RWPE1 (cell line): ENCODE data around the gene PRKCSH.
A peak's percentile ranks its signal among the peaks of the same experiment; 100 is the strongest.

Experiments
- CTCF ChIA-PET: fragments of 350-600 bp; sonication (Branson Sonifier 250); formaldehyde crosslinking; extraction: SDS; loops from one replicate; lab custom pipeline; 2021; lab: Yijun Ruan, JAX
- POLR2A ChIA-PET: fragments of 400-600 bp; formaldehyde crosslinking; extraction: SDS; loops from one replicate; lab custom pipeline; 2020; ENCODE audit warnings: antibody characterized with exemption; ENCODE audit not compliant: low non-redundant PET; lab: Yijun Ruan, JAX
- DNase-seq: peaks from one replicate; pipeline ENCODE4 v3.0.0; 2012; ENCODE audit warnings: low spot score
- H3K27ac ChIP-seq: fragments of 450-650 bp; 2 replicates; pipeline ENCODE4 v1.5.1; 2017
- TF ChIP-seq, protein P1 (sequence below): fragments of 450-650 bp; conservative IDR thresholded peaks from 2 replicates; pipeline ENCODE4 v1.5.1; 2017; ENCODE audit warnings: low read depth, mild to moderate bottlenecking

PRKCSH gene

DNA sequence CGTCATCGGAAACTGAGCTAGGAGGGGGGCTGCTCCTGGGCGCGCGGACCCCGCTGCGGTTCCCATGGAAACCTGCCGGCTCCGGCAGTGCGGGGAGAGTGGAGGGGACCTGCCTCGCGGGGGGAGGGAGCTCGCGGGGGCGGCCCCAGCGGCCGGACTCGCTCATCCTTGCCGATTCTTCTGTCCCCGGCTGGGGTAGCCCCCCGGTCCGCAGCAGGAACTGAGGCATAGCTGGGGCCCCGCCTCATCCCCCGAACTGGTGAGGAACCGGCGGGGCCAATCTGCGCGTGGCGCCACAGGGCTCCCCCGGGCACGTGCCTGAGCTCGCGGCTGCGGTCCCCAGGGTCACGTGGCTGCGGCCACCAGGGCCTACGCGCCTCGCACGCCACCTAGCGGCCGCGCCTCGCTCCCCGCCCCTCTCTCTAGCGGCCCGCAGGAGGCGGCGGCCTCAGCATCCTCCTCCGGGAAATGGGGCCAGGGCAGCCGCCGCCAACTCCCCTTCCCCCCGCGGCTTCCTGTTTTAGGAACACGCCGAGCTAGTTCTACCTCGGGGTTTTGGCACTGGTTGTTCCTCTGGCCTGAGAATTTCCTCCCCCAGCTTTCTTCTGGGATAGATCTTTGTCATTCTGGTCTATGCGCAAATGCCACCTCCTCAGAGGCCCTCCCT is 47.1 kb downstream of the PRKCSH start:
- TF ChIP-seq, protein P1, sequence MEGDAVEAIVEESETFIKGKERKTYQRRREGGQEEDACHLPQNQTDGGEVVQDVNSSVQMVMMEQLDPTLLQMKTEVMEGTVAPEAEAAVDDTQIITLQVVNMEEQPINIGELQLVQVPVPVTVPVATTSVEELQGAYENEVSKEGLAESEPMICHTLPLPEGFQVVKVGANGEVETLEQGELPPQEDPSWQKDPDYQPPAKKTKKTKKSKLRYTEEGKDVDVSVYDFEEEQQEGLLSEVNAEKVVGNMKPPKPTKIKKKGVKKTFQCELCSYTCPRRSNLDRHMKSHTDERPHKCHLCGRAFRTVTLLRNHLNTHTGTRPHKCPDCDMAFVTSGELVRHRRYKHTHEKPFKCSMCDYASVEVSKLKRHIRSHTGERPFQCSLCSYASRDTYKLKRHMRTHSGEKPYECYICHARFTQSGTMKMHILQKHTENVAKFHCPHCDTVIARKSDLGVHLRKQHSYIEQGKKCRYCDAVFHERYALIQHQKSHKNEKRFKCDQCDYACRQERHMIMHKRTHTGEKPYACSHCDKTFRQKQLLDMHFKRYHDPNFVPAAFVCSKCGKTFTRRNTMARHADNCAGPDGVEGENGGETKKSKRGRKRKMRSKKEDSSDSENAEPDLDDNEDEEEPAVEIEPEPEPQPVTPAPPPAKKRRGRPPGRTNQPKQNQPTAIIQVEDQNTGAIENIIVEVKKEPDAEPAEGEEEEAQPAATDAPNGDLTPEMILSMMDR = peak; percentile 94
- ChIA-PET POLR2A (interaction anchor here (0.5 to 1.1 kb wide), 2 partner anchors 100 to 190 kb away, joined by 4 to 10 read pairs; no protein-coding TSS in a partner anchor), CTCF (interaction anchor here (0.5 to 3.2 kb wide), 33 partner anchors 11 to 1276 kb away, joined by 3 to 17 read pairs (median 4); partner anchors contain the start of genes CCDC159, EPOR, SWSAP1 and TMEM205)
- H3K27ac ChIP-seq = no peak overlapping the region
- DNase-seq = peak; percentile 84

DNA sequence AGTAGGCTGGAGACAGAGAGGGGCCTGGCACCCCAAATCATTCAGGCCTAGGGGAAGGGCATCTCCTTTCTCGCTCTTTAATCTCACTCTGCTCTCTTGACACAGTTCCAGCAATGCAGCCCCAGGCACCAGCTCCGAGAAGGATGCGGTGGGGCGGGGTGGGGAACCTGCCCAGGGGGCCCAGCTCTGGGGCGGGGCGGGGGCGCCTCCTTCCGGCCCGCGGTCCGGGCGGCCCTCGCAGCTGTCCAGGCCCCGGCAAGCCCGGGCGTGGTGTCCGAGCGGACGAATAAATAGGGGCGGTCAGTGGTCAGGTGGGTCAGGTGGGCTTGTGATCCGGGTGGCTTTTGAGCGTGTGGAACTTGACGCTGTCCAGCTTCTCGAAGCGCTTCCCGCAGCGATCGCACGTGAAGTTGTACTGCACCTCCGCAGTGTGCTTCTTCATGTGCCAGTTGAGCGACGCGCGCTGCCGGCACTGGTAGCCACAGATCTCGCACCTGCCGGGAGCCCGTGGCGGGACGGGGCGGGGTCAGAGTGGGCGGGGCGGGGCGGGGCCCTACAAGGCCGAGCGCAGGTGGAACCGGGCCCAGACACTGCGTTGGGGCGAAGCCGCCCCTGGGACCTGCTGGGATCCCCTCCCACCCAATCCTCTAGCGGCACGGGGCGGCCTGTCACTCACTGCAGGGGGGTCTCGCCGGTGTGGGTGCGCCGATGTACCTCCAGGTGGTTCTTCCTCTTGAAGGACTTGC is 48.1 kb downstream of the PRKCSH start:
- H3K27ac ChIP-seq = no peak overlapping the region
- CTCF ChIA-PET = interaction anchor here (0.5 to 3.2 kb wide), 20 partner anchors 13 to 662 kb away, joined by 3 to 17 read pairs (median 4); partner anchors contain the start of genes CCDC159, EPOR, TMEM205 and TSPAN16
- POLR2A ChIA-PET = no interaction called here
- no peak for DNase-seq
- TF ChIP-seq, protein P1 = no peak

DNA sequence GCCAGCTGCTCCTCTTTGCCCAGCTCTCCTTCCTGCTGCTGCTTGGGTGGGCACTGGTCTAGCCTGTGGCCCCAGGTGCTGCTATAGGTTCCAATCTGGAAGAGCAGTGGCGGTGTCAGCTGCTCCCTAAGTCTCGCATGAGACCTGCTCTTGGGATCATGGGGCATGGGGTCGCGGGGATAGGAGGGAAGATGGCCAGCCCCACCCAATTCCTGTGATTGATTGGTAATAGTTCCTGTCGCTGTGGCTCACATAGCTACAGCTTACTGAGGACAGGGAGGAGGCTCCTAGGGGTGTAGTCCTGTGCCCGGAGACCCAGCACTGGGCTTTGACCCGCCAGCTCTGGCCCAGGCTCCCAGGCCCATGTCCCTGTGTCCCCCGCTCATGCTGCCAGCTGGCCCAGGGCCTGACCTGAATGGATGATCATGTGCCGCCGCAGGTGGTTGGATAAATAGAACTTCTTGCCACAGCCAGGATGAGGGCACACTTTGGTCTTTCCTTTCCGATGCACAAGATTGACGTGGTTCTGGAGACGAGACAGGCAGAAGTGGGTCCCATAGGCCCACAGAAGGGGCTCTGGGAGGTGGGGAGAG is 49.9 kb downstream of the PRKCSH start:
- ChIA-PET POLR2A (no interaction called here), CTCF (interaction anchor here (1.5 kb wide), 1 partner anchor 102 kb away, joined by 5 read pairs; no protein-coding TSS in a partner anchor)
- TF ChIP-seq, protein P1 = no peak

DNA sequence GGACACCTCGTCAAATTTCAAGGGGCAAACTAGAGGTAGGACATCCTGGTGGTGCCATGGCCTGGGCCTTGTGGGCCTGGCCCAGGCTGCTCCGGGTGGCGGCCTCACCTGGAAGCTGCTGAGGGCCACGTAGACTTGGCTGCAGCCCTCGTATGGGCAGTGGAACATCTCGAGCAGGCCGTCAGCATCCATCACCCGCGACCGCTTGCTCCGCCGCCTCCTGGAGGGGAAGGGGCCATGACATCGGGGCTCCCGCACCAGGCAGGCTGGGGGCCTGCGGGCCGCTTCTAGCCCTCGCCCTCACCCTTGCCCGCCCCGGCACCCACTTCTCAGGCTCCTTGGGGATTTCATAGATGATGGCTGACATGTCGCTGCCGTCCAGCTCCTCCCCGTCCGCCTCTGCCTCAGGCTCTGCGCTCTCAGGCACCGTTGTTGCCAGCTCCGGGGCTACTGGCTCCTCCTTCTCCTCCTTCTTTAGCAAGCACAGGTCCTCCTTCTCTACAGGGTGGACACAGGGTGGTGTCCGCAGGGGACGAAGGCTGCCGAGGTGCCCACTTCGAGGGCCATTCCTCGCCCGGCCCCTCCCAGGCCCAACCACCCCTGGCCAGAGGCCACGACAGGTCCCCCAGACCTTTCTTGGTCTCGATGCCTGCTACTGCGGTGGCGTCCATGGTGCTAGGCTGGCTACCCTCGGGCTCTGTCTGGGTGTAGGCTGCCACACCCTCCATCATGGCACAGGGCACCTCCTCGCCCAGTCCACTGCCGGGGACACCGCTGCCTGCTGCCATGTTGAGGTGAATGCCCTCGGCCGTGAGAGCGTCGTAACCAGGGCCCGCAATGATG is 51.4 kb downstream of the PRKCSH start:
- POLR2A ChIA-PET = no interaction called here
- no peak overlapping the region for H3K27ac ChIP-seq
- DNase-seq = no peak
- CTCF ChIA-PET = interaction anchor here (0.6 to 1.5 kb wide), 2 partner anchors 104 to 451 kb away, joined by 3 to 5 read pairs; no protein-coding TSS in a partner anchor
- TF ChIP-seq, protein P1 = no peak

More for the DNA sequence above, 49.9 kb downstream of the PRKCSH start:
- peak overlapping the region; percentile 28; the same call in 1 of the 2 replicates for H3K27ac ChIP-seq
- DNase-seq = no peak

DNA sequence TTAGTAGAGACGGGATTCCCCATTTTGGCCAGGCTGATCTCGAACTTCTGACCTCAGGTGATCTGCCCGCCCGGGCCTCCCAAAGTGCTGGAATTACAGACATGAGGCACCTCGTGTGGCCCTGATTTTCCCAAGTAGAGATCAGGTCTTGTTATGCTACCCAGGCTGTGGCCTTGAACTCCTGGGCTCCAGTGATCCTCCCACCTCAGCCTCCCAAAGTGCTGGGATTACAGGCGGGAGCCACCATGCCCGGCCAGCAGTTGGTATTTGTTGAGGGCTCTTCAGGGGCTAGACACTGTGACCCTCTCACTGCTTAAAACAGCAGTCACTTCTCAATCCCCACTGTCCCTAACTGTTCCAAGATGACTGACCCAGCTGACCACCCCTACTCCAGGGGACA is 53.9 kb downstream of the PRKCSH start:
- TF ChIP-seq, protein P1 = no peak
- DNase-seq = no peak
- no peak overlapping the region; the same call in 1 of the 2 replicates for H3K27ac ChIP-seq
- CTCF ChIA-PET = interaction anchor here (0.7 kb wide), 1 partner anchor 146 kb away, joined by 3 read pairs; no protein-coding TSS in a partner anchor
- POLR2A ChIA-PET = no interaction called here
